ENCODE data around the gene SH3D19.
"Not testable (repeated sequence)": the region's sequence is repeated elsewhere in the genome, so short reads cannot be mapped to it uniquely, and the experiment has no call there.

Gene SH3D19

GRCh38 chr4:151325111-151325948 is at the start of gene SH3D19:
SH3D19 (minus strand) TSS chr4:151325605; CDS start chr4:151325352, 253 bp downstream.
- DNase-seq: peak; percentile 39 to 71

- peak; percentile 36 to 65 for DNase-seq
Observed at GRCh38 chr4:151362404-151363164, 37.2 kb upstream of the SH3D19 start.

- DNase-seq: no peak
Observed at GRCh38 chr4:151361966-151362365, 36.6 kb upstream of the SH3D19 start.

GRCh38 chr4:151361126-151361525 is 35.7 kb upstream of the SH3D19 start:
- no peak for DNase-seq

GRCh38 chr4:151359576-151359975 is 34.2 kb upstream of the SH3D19 start:
- DNase-seq: no peak

GRCh38 chr4:151358266-151358665 is 32.9 kb upstream of the SH3D19 start:
- DNase-seq: no peak

- no peak for DNase-seq
Observed at GRCh38 chr4:151356510-151356909, 31.1 kb upstream of the SH3D19 start.

- no peak for DNase-seq
Observed at GRCh38 chr4:151355155-151355554, 29.8 kb upstream of the SH3D19 start.

- DNase-seq: no peak
Observed at GRCh38 chr4:151347490-151348235, 22.3 kb upstream of the SH3D19 start.

GRCh38 chr4:151344948-151345347 is 19.5 kb upstream of the SH3D19 start:
- no peak for DNase-seq

- DNase-seq: no peak
Observed at GRCh38 chr4:151340751-151341385, 15.5 kb upstream of the SH3D19 start.

- no peak for DNase-seq
Observed at GRCh38 chr4:151339467-151339866, 14.1 kb upstream of the SH3D19 start.

- no peak for DNase-seq
Observed at GRCh38 chr4:151331276-151332042, 6.1 kb upstream of the SH3D19 start.

- no peak for DNase-seq
Observed at GRCh38 chr4:151329217-151330007, 4.0 kb upstream of the SH3D19 start.

GRCh38 chr4:151325949-151326246 is 493 bp upstream of the SH3D19 start:
- DNase-seq: no peak

GRCh38 chr4:151324752-151325110 is 674 bp downstream of the SH3D19 start:
- peak; percentile 26 to 35 for DNase-seq

- no peak for DNase-seq
Observed at GRCh38 chr4:151324124-151324751, 1.2 kb downstream of the SH3D19 start.

- no peak for DNase-seq
Observed at GRCh38 chr4:151323667-151324066, 1.7 kb downstream of the SH3D19 start.

- no peak for DNase-seq
Observed at GRCh38 chr4:151322570-151322969, 2.8 kb downstream of the SH3D19 start.

- not testable (repeated sequence) for DNase-seq
Observed at GRCh38 chr4:151322161-151322560, 3.2 kb downstream of the SH3D19 start.

- DNase-seq: no peak
Observed at GRCh38 chr4:151321586-151321985, 3.8 kb downstream of the SH3D19 start.

All from SW 1271 (cell line).